Stimulated activated CD4-positive, alpha-beta T cell treated with anti-CD3 and anti-CD28 coated beads, Interleukin-1b, Interleukin-23, amount 100 ng/mL, for 1 hour (primary cell): ENCODE results near the gene ZFYVE9.
"Not testable (repeated sequence)": the region's sequence is repeated elsewhere in the genome, so short reads cannot be mapped to it uniquely, and the experiment has no call there.

Experiments used
- DNase-seq, 2 donors: peaks; one replicate each; pipeline ENCODE4 v3.0.0-alpha.2; 2020; ENCODE audit warnings: low read depth in 2 of 2

The ZFYVE9 gene, protein sequence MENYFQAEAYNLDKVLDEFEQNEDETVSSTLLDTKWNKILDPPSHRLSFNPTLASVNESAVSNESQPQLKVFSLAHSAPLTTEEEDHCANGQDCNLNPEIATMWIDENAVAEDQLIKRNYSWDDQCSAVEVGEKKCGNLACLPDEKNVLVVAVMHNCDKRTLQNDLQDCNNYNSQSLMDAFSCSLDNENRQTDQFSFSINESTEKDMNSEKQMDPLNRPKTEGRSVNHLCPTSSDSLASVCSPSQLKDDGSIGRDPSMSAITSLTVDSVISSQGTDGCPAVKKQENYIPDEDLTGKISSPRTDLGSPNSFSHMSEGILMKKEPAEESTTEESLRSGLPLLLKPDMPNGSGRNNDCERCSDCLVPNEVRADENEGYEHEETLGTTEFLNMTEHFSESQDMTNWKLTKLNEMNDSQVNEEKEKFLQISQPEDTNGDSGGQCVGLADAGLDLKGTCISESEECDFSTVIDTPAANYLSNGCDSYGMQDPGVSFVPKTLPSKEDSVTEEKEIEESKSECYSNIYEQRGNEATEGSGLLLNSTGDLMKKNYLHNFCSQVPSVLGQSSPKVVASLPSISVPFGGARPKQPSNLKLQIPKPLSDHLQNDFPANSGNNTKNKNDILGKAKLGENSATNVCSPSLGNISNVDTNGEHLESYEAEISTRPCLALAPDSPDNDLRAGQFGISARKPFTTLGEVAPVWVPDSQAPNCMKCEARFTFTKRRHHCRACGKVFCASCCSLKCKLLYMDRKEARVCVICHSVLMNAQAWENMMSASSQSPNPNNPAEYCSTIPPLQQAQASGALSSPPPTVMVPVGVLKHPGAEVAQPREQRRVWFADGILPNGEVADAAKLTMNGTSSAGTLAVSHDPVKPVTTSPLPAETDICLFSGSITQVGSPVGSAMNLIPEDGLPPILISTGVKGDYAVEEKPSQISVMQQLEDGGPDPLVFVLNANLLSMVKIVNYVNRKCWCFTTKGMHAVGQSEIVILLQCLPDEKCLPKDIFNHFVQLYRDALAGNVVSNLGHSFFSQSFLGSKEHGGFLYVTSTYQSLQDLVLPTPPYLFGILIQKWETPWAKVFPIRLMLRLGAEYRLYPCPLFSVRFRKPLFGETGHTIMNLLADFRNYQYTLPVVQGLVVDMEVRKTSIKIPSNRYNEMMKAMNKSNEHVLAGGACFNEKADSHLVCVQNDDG (N-terminal part only)

DNA sequence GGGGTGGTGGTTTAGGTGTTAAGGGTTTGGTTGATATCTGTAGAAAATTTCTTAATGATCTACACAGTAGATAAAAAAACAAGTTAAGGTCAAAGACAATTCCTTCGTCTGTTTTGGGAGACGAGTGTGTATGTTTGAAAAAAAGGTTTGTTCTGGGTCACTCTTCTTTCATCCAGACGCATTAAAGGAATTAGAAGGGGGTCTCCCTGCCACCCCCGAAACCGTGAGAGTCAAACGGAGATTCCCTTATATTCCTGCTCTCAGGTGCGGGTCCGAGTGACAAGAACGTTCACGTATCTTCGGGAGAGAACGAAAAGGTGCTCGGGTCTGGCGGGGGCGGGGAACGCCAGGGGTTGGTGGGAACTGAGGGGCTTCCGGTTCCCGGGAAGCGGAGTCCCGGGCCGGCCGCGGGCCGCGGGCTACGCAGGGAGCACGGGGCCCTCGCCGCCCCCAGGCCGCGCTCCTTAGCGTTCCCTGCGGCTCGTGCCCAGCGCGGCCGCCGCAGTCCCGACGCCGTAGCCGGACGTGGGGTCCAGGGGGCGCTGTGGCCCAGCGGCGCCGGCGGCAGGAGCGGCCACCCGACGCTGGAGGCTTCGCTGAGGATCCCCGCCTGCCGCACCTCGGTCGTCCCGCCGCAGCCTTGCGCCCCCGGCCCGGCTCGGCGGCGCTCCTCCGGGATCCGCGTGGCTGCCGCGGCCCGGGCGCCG lies at the start of gene ZFYVE9:
Gene ZFYVE9, plus strand, starts transcription at position 577 of the 707 bp plus-strand sequence. CDS start 91,118 bp downstream, outside the sequence.
- peak; percentile 33 to 43 for DNase-seq

DNA sequence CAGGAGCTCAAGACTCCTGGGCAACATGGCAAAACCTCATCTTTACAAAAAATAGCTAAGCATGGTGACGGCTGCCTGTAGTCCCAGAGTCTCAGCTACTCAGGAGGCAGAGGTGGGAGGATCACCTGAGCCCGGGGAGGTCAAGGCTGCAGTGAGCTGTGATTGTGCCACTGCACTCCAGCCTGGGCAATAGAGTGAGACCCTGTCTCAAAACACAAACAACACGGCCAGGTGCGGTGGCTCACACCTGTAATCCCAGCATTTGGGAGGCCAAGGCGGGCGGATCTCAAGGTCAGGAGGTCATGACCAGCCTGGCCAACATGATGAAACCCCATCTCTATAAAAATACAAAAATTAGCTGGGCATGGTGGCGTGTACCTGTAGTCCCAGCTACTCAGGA lies 47.6 kb upstream of the ZFYVE9 start:
- not testable (repeated sequence) for DNase-seq

DNA sequence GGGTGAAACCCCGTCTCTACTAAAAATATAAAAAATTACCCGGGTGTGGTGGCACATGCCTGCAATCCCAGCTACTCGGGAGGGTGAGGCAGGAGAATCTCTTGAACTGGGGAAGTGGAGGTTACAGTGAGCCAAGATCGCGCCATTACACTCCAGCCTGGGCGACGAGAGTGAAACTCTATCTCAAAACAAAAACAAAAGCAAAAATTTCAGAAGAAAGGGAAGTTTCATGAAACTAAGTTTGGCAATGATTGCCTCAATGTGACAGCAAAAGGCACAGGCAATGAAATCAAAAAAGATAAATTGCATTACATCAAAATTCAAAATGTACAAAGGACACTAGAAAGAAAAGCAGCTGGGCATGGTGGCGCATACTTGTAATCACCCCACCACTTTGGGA lies 45.7 kb upstream of the ZFYVE9 start:
- DNase-seq: no peak

DNA sequence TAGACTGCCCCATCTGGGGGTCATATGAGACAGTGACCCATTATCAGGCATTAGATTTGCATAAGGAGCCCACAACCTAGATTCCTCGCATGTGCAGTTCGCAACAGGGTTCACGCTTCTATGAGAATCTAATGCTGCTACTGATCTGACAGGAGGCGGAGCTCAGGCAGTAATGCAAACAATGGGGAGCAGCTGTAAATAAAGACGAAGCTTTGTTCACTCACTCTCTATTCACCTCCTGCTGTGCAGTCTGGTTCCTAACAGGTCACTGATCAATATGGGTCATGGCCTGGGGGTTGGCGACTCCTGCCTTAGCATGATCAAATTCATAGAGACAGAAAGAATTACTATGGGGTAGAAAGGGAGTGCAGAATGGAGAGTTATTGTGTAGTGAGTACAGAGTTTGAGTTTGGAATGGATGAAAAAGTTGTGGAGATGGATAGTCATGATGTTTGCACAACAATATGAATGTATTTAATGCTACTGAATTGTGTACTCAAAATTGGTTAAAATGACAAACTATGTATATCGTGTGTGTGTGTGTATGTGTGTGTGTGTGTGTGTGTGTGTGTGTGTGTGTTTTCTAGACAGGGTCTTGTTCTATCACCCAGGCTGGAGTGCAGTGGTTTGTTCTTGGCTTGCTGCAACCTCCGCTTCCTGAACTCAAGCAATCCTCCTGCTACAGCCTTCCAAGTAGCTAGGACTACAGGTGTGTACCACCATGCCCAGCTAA lies 43.6 kb upstream of the ZFYVE9 start:
- no peak for DNase-seq

DNA sequence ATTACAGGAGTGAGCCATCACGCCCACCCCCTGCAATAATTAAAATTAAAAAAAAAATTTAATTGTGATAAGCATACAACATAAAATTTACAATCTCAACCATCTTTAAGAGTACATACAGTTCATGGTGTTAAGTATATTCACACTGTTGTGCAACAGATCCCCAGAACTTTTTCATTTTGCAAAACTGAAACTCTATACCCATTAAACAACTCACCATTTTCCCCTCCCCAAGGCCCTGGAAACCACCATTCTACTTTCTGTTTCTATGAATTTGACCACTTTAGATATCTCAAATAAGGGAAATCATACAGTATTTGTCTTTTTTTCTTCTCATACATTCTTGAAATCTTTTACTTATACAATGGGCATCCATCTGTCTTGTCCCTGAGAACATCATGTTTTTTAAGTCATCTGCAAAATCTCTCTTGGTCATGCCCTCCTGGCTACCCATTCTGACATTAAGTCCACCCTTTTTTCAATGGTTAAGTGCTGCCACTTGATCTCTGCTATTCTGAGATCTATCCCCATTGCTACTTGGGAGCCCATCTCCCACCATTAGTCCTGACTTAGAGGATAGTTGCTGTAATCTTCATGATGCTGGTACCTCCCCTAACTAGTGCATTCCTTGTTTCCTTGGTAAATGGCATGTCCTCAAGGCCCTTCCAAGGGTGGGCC lies 39.4 kb upstream of the ZFYVE9 start:
- no peak for DNase-seq

DNA sequence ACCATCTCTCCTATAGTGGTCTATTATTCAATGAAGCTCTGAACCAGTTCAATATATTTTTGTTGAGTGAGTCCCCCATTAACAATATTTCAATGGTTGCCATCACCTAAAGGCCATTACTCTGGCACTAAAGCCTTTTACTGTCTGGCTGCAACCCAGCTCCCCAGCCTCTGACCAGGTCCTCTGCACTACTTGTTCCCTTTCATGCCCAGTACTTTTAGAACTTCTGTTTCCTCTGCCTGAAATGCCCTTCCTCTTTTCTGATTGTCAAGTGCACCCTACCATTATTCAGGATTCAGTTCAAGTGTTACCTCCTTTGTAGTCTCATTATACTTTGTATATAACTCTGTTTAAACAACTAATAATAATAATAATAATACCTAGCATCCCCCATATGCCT lies 30.4 kb upstream of the ZFYVE9 start:
- DNase-seq: no peak

DNA sequence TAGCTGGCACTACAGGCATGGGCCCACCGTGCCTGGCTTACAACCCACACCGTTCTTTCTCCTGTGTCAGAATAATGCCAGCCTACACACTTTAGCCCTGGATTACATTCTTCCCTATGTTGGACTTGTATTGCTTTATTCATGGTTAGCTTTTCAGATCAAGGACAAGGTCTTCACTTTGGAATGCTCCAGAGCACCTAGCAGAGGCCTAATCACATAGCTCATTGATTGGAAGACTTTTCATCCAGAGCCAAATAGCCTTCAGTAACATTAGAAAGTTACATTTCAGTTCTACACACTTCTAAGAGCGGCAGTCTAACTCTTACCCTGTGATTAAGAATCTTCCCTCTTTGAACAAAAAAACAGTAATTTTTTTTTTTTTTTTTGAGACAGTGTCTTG lies 29.4 kb upstream of the ZFYVE9 start:
- no peak for DNase-seq

DNA sequence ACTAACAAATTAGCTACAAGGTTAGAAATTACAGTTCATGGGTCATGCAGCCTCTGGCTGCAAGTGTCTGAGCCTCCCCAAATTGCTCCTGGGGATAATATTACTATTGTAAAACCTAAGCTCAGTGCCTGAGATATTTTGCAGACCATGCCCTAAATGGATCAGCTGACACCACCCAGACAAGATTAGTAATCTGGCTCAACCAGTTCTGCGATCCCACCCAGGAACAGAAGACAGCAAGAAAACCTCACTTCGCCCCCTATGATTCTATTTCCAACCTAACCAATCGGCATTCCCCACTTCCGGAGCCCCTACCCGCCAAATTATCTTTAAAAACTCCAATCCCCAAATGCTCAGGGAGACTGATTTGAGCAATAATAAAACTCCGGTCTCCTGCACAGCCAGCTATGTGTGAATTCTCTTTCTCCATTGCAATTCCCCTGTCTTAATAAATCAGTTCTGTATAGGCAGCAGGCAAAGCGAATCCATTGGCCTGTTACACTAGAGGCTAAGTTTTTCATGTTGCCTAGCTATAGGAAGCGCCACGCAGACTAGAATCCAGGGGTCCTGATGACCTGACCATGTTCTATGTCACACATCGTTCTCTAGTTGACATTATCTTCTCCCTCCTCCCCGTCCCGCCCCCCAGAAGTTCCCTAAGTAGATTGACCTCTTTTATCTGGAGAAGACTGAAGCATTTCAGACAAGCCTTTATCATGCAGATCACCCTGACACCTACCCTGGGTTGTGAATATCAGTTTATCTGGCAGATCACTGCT lies 22.4 kb upstream of the ZFYVE9 start:
- DNase-seq: no peak

DNA sequence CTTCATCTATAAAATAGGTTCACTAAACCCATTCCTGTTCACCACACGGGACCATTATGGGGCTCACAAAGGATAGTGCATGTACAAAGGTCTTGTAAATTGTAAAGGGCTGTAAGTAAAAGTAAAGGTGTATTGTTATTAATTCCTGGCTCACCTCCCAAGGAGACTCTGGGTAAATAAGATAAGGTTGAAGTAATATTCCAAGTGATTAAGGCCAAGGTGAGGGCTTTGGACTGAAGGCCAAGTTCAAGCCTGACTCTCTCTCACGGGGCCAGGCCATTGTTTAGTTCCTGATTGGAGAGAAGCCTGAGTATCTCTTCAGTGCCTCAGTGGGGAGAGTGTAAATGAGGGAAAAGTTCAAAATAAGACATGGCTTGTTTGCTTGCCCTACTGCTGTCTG lies 19.5 kb upstream of the ZFYVE9 start:
- DNase-seq: no peak

DNA sequence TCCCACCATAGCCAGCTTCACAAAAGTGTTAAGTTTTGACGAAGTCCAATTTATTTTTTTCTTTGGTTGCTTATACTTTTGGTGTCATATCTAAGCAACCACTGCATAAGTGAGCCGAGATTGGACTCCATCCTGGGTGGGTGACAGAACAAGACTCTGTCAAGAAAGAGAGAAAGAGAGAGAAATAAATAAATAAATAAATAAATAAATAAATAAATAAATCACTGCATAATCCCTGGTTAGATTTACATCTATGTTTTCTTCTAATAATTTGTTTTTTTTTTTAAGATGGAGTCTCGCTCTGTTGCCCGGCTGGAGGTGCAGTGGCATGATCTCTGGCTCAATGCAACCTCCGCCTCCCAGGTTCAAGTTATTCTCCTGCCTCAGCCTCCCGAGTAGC lies 18.3 kb upstream of the ZFYVE9 start:
- DNase-seq: no peak

DNA sequence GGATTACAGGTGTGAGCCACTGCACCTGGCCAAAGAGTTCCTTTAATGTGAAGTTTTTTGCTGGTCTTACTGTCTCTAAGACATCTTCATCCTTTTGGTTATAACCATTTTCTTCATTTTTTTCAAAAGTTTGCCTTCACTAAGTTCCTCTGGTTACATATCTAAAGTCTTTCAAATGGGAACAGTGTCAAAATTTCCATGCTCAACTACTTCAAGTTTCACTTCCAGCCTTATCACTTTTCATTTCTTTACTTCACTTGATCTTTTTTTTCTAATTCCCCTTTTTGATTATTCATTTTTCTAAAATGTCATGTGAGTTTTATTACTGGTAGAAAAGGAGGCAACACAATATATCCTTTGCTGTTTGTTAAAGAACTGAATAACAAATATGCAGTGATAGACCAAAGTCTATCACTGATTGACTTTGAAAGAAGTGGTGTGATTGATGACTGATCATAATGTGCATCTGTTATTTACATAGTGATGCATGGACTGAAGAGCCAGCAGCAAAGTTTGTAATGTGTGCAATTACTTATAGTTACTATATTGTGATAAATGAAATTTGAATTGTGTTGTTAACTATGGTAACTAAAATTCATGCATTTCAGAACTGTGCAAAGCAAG lies 16.0 kb upstream of the ZFYVE9 start:
- no peak for DNase-seq

DNA sequence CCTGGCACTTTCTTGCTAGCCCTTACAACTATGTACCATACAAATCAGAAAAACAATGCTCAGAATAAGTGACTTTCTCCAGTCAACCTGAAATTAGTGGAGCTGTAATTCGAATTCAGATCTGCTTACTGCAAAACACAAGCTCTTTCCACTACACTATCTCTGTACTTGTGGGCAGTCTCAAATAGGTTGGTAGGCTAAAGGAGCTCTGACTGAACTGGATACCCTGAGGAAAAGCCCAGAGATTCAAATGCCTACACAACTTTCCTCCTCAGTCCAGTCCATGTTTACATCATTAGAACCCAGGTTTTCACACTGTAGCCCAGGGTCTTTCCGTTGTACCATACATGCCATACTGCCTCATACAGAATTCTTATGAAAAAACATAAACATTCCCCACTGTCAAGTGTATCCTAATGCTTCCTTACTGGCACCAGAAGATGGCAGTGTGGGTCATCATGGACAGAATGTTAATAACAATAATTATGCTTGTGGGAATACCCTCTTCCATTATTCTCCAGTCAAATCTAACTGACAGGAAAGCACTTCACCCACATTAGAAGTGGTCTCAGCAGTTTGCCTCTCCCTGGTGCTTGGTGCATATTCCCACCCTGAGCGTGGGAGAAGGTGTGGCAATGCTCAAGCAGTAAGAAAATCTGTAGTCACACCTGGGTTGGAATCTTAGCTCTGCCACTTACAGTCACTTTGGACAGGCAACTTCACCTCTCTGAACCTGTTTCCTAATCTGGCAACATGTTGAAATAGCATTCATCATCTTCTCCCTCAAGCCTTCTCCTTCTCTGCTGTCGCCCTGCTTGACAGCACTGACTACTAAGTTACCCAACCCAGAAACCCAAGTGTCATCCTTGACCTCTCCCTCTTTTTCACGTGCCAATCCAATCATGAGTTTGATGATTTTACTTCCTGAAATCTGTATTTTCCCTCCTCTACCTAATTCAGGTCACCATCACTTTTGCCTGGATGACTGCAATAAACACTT lies 14.4 kb upstream of the ZFYVE9 start:
- DNase-seq: no peak

DNA sequence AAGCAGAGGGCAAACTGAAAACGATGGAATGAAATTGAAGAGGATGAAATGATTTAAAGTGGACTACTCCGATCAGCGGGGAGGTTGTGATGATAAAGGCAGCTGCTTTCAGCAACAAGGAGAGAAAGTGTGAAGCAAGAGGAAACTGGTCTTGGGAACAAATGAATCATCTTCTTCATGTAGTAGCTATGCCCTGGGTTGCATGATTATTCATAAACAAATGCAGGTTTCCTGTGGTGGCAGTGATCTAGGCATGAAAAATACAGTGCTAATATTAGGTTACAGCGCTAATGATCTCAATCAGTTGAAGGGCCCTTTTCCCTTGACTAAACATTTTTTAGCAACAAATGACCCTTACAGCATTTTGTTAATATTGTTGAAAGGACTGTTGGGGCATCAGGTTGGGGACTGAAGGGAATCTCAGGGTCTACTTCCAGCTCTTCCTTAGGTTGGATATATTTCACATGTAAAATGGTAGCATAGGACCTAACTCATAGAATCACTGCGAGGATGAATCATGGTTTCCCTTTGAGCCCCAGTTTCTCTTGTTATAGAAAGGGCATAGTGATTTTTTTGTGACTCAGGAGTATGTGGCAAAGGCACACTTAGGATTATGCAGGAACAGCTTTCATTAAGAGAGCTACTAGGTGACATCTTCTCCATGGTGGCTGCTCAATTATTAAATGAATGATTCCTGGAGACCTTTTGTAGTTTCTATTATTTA lies 1.9 kb upstream of the ZFYVE9 start:
- no peak for DNase-seq

DNA sequence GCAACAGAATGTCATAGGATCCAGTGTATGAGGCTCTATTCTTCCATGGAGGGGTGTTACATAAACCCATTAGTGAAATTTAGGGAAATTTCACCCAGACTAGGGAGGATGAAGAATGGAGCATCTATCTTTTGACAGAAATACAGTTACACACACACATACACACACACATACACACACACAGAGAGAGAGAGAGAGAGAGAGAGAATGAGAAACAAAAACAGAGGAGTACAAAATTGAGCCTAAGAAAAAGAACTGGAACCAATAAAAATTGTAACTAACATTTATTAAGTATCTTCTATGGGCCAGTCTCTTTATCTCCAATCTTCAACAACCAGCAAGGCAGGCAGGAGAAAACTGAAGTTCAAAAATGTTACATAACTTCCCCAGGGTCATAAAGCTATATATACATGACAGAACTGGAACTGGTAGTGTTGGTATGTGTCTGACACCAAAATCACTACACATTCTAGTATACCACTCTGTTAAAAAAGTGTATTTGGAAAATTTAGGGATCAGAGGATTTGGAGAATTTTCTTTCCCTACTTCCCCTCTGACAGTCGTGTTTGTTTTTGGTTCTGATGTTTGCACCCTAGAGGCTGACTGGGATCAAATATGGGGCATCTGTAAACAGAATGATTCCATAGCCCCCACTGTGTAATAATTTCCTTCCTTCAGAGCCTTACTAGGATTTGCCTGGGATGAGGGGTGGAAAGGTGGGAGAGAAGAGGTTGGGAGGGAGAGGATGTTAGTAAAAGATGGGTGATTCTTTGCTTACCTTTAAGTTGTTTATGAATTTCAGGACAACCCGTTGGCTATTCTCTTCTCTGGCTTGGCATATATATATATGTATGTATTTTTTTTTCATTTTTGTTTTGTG lies 1.0 kb upstream of the ZFYVE9 start:
- DNase-seq: no peak

DNA sequence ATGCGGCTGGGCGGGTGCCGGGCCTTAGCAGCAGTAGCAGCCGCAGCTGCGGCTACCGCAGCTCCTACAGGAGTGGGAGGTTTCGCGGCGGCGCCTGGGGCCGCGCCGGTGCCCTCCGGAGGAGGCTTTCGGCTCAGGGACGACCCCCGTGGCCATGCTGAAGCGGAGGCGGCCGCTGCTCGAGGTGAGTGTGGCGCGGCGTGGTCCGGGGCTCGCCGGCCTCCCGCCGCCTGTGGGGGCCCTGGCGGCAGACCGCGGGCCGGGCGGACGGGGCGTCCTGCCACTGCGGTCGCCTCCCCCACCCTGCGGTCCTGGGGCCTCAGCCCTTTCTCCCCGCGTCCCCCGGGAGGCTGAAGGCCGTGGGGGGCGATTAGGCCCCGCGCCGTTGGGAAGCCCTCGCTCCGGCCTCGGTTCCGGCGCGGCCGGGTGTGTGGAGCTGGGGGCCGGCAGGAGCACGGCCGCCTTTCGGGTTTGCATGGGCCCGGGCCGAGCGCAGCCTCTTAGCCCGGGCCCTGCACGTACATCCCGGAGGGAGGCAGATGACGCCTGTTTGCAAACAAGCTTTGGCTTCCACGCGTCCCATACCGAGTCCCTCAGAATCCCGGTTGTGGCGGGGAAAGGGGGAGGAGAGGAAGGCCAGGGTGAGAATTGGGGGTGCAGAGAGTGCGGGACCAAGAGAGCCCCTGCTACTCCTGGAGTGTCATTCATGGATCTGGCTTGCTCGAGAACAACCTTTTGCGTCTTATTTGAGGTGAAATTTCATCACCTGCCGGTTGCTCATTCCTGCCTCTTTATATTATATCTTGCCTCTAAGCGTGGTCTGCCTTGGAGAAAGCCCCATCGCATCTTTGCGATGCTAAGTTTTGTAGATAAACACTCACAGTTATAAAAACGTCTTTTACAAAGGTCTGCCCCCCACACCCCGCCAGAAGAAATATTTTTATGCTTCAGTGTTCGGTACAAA lies 613 bp downstream of the ZFYVE9 start:
- DNase-seq: no peak
